Heart right ventricle (tissue), 16 donors: ENCODE results near the gene MNT. TPM values are rescaled to one million over a fixed set of nuclear protein-coding genes. Genes with fewer than 3 reads are reported as not detected.

Experiments
- ATAC-seq, 8 donors: fragments of 200-7000 bp; cut with Tn5 transposase; one replicate each; pipeline ENCODE4 v1.9.1; 2020; ENCODE audit warnings: mild to moderate bottlenecking in 8 of 8, moderate library complexity in 8 of 8, moderate number of reproducible peaks in 1 of 8
- DNase-seq, 2 donors: peaks; one replicate each; pipeline ENCODE4 v3.0.0-alpha.2; 2020
- H3K27ac ChIP-seq, 10 donors: fragments of 200-600 bp; sonication (generic) in 2 of 10; one replicate each; pipeline versions ENCODE4 v1.5.0 to v1.8.0; 2020 to 2022; ENCODE audit warnings: mild to moderate bottlenecking in 3 of 10
- H3K27me3 ChIP-seq, 7 donors: fragments of 200-600 bp; one replicate each; pipeline ENCODE4 v1.8.0; 2021 to 2022; ENCODE audit warnings: mild to moderate bottlenecking in 2 of 7
- H3K36me3 ChIP-seq, 9 donors: fragments of 200-600 bp; sonication (generic) in 1 of 9; one replicate each; pipeline versions ENCODE4 v1.5.0 to v1.8.0; 2020 to 2022; ENCODE audit warnings: mild to moderate bottlenecking in 2 of 9
- H3K4me1 ChIP-seq, 9 donors: fragments of 200-600 bp; sonication (generic) in 1 of 9; one replicate each; pipeline versions ENCODE4 v1.5.0 to v1.8.0; 2020 to 2022; ENCODE audit warnings: mild to moderate bottlenecking in 4 of 9
- H3K4me3 ChIP-seq, 10 donors: fragments of 200-600 bp; sonication (generic) in 2 of 10; one replicate each; pipeline versions ENCODE4 v1.5.0 to v1.8.0; 2020 to 2022; ENCODE audit warnings: mild to moderate bottlenecking in 7 of 10, moderate library complexity in 2 of 10
- H3K9me3 ChIP-seq, 11 donors: fragments of 200-600 bp in 10 of 11; sonication (generic) in 2 of 11; one replicate each; pipeline versions ENCODE4 v1.5.0 to v1.8.0; 2013 to 2022; ENCODE audit warnings: mild to moderate bottlenecking in 2 of 11, control low read depth in 1 of 11, moderate library complexity in 1 of 11
- WGBS, 2 donors: extraction: QIAGEN DNeasy Blood & Tissue Kit; methylation state at CpG; one replicate each; pipeline ENCODE4 v1.1.7; 2013; ENCODE audit warnings: inconsistent platforms in 1 of 2; 5-methylcytosine and 5-hydroxymethylcytosine counted together
- intact Hi-C, 10 donors: fragments of 100-400 bp; cut with DNase I; formaldehyde crosslinking; loops; one replicate each; pipeline versions ENCODE4 v1.11.1 to v1.14.2; 2022
- polyA plus RNA-seq, 2 donors: library from polyadenylated mRNA; stranded (reverse); fragments of 200-250 nt; gene quantifications; one replicate each; pipeline ENCODE4 v1.2.3, GENCODE V29; 2013
- total RNA-seq, 10 donors: library from RNA; stranded (reverse); fragmentation: NEBNext Ultra II Directional in 3 of 10; extraction: Animal tissue kit (Norgen Biotek cat#: 25700) in 3 of 10; gene quantifications; one replicate each; pipeline versions ENCODE4 v1.2.1 to v1.2.4, GENCODE V29; 2021 to 2023
- TF ChIP-seq, protein P1 (sequence below), 9 donors: fragments of 200-600 bp; sonication (generic) in 2 of 9; IDR thresholded peaks; one replicate each; pipeline versions ENCODE4 v1.5.0 to v1.8.0; 2021 to 2022; ENCODE audit warnings: antibody characterized with exemption in 9 of 9, mild to moderate bottlenecking in 5 of 9, moderate library complexity in 1 of 9
- donor health status: Arrhythmogenic right ventricular cardiomyopathy.
- donor health status: ischemic (EF 13 %, LVEDD 7.1; RV severe dilation, severe dysfunction).
- donor health status: healthy with polysubstance abuse.
- donor health status: DM: no; HTN: yes; CAD: no.
- donor health status: DM: no; HTN: no; CAD: no.
- donor health status: ischemic (EF 25% LVEDD 6.9; RV normal size, moderate dysfunction).
- donor health status: ischemic (EF 25% LVEDD 5.7; RV mildly dilated, moderate dysfunction).
- donor health status: healthy.
- donor health status: DM: yes; HTN: yes; CAD: no.
- donor health status: Ischemic cardiomyopathy.
- donor health status: ischemic (EF 35%, LVEDD 5.7; RV mildly dilated, moderate dysfunction).
- donor health status: nonischemic (EF 11% LVEDD 7.7; RV severe dilation, severe dysfunction).
- donor health status: DM: yes; HTN: yes; CAD: no.
- donor health status: PGD.
- donor health status: ischemic (EF 29% LVEDD 5.4; RV normal size, mild dysfunction).
- donor health status: nonischemic (EF 23%, LVEDD 6.1; RV moderate dilation, normal function).

The MNT gene
- total and polyA plus RNA-seq, 12 donors = 5.0 to 14.1 (median 11.0) TPM

DNA sequence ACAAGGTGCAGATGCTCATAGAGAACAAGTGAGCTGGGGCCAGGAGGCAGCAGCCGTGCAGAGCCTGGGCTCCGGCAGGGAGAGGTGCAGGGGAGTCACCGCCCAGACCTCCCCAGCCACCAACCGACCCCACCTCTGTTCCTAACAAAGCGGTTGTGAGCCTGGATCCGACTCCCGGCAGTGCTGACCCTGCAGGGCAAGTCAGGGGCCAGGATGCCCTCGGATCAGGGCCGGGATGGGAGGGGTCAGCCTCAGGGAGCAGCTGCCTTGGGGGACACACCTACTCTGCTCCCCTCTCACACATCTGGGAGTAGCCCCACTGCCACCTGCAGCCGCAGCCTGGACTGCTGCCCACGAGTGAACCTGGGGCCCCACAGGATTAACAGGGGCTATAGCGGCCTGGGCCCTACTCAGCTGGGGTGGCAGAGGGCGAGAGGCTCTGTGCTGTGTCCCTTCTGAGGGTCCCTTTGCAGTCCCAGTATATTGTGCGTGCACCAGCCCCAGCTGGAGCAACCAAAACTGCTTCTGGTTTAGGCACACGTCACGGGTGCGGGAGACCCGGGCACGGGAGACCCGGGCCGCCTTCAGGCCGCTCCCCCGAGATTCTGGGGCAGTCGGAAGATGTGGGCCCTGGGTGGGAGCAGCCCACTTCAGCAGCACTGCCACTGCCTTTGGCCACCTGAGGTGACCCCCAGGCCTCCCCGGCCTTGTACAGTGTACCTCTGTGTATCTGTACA lies 21.2 kb downstream of the MNT start:
- peaks cover 0 to 73% (median 11%) of the 10 kb centered on the region in 9 donors for H3K36me3 ChIP-seq
- DNase-seq = no peak
- H3K4me1 ChIP-seq = peaks cover 0 to 15% (median 9%) of the 10 kb centered on the region in 9 donors
- no peak overlapping the region for H3K27ac ChIP-seq
- no peaks in the 10 kb centered on the region for H3K27me3 ChIP-seq
- ATAC-seq = peak in 1 of 8 donors; percentile 5
- H3K9me3 ChIP-seq = no peaks in the 10 kb centered on the region
- 87 to 89% methylated on average over 25 of the region's 25 CpGs for WGBS, 2 donors
- intact Hi-C loops = loop anchor here in 2 of 10 donors (2.0 to 10.0 kb wide), 2 partner anchors 35 to 1665 kb away; no protein-coding TSS in a partner anchor
- no peak overlapping the region for H3K4me3 ChIP-seq
- TF ChIP-seq, protein P1, sequence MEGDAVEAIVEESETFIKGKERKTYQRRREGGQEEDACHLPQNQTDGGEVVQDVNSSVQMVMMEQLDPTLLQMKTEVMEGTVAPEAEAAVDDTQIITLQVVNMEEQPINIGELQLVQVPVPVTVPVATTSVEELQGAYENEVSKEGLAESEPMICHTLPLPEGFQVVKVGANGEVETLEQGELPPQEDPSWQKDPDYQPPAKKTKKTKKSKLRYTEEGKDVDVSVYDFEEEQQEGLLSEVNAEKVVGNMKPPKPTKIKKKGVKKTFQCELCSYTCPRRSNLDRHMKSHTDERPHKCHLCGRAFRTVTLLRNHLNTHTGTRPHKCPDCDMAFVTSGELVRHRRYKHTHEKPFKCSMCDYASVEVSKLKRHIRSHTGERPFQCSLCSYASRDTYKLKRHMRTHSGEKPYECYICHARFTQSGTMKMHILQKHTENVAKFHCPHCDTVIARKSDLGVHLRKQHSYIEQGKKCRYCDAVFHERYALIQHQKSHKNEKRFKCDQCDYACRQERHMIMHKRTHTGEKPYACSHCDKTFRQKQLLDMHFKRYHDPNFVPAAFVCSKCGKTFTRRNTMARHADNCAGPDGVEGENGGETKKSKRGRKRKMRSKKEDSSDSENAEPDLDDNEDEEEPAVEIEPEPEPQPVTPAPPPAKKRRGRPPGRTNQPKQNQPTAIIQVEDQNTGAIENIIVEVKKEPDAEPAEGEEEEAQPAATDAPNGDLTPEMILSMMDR (IDR thresholded peaks at IDR 0.05) = no peak

DNA sequence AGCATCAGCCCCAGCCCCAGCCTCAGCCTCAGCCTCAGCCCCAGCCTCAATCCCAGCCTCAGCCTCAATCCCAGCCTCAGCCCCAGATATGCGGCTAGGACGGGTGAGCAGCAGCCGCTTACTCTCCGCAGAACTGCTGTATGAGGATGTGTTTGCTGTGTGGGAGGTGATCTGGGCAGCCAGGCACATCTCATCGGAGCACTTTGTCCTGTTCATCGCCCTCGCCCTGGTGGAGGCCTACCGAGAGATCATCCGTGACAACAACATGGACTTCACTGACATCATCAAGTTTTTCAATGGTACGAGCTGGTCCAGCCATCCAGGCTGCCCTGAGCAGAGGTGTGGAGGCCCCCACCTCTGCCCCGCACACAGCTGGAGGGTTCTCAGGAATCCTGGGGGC lies 22.0 kb downstream of the MNT start:
- TF ChIP-seq, protein P1 (IDR thresholded peaks at IDR 0.05) = no peak
- no peak for ATAC-seq
- no peak for DNase-seq
- H3K4me3 ChIP-seq = no peak overlapping the region
- no peaks in the 10 kb centered on the region for H3K9me3 ChIP-seq
- intact Hi-C loops = no loop called here
- 87 to 93% methylated on average over 11 of the region's 11 CpGs for WGBS, 2 donors
- no peaks in the 10 kb centered on the region for H3K27me3 ChIP-seq
- H3K4me1 ChIP-seq = peaks cover 0 to 14% (median 9%) of the 10 kb centered on the region in 9 donors
- H3K27ac ChIP-seq = no peak overlapping the region
- peaks cover 0 to 80% (median 11%) of the 10 kb centered on the region in 9 donors for H3K36me3 ChIP-seq

DNA sequence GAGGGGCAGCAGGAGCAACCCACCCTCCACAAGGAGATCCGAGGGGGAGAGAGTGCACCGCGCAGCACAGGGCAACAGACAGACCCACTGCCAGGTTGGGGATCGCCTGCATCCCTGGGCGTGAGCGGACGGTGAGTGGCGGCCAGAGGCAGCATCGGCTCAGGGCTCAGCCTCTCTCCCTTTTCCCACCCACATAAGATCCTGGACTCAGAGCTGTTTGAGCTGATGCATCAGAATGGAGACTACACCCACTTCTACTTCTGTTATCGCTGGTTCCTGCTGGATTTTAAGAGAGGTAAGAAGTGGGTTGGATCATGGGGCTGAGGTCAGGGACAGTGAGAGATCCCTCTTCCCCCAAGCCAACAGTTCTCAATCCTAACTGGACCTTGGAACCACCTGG lies 23.2 kb downstream of the MNT start:
- Histone ChIP-seq H3K9me3 (no peaks in the 10 kb centered on the region), H3K4me1 (peaks cover 0 to 8% (median 3%) of the 10 kb centered on the region in 9 donors), H3K27me3 (no peaks in the 10 kb centered on the region), H3K36me3 (peaks cover 0 to 93% (median 11%) of the 10 kb centered on the region in 9 donors), H3K4me3 (no peak overlapping the region), H3K27ac (no peak overlapping the region)
- no peak for ATAC-seq
- intact Hi-C loops = no loop called here
- TF ChIP-seq, protein P1 (IDR thresholded peaks at IDR 0.05) = no peak
- no peak for DNase-seq
- 92 to 94% methylated on average over 10 of the region's 10 CpGs for WGBS, 2 donors

DNA sequence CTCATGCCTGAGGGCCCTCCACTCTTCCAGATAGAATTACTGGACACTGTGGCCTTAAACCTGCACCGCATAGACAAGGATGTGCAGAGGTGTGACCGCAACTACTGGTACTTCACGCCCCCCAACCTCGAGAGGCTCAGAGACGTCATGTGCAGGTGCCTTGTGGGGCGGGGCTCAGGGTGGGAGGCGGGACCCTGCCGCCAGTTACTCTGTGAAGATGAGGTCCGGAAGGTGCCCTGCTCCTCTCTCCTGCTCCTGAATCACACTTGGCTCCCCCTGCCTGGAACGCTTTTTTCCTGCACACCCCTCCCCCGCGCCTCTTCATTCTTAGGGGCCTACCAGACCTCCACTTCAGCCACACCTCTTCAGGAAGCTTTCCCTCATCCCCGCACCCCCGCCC lies 24.8 kb downstream of the MNT start:
- H3K27ac ChIP-seq = no peak overlapping the region
- intact Hi-C loops = no loop called here
- H3K9me3 ChIP-seq = no peaks in the 10 kb centered on the region
- no peak overlapping the region for H3K4me3 ChIP-seq
- no peaks in the 10 kb centered on the region for H3K4me1 ChIP-seq
- no peak for ATAC-seq
- no peaks in the 10 kb centered on the region for H3K27me3 ChIP-seq
- DNase-seq = no peak
- peaks cover 0 to 100% (median 11%) of the 10 kb centered on the region in 9 donors for H3K36me3 ChIP-seq
- 94 to 95% methylated on average over 14 of the region's 14 CpGs for WGBS, 2 donors
- TF ChIP-seq, protein P1 (IDR thresholded peaks at IDR 0.05) = no peak
